ENCODE measurements around the gene AMOTL1.
"Not testable (repeated sequence)": the region's sequence is repeated elsewhere in the genome, so short reads cannot be mapped to it uniquely, and the experiment has no call there.

Gene AMOTL1

DNA sequence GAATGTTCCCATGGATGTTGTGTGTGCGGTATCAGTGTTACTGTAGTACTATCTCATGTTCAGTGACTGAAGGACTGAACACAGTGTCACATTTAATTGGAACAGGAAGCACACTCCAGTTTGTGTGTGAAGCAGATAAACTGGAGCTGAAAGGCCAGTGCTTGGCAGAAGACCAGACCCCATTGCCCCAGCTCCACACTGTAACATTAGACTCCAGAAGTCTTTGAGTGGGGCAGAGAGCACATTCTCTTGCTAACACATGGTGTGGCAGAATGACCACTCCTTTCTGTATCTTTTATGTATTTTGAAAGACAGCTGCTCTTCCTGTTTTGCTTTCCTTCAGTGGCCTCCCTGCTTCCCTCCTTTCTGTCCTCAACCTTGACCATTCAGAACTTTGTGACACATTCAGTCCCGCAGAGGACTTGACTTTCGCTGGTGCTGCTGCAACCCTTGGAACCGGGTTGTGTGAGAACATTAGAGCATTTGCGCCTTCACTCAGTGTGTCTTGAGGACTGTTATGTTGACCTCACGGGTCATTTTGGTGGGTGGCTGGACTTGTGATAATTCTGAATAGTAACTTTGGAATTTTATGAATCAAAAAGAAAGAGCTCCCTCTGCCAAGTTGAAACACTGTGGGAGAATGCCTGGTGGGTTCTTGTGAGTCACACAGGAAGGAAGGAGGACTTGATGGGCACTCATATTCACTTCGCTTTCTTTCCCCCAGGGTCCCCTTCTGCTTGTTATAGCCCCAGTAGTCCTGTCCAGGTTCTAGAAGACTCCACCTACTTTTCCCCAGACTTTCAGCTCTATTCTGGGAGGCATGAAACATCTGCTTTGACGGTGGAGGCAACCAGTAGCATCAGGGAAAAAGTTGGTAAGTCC is 26.4 kb downstream of the AMOTL1 start:
- DNase-seq: peak in 1 of 2 experiments; percentile 23

DNA sequence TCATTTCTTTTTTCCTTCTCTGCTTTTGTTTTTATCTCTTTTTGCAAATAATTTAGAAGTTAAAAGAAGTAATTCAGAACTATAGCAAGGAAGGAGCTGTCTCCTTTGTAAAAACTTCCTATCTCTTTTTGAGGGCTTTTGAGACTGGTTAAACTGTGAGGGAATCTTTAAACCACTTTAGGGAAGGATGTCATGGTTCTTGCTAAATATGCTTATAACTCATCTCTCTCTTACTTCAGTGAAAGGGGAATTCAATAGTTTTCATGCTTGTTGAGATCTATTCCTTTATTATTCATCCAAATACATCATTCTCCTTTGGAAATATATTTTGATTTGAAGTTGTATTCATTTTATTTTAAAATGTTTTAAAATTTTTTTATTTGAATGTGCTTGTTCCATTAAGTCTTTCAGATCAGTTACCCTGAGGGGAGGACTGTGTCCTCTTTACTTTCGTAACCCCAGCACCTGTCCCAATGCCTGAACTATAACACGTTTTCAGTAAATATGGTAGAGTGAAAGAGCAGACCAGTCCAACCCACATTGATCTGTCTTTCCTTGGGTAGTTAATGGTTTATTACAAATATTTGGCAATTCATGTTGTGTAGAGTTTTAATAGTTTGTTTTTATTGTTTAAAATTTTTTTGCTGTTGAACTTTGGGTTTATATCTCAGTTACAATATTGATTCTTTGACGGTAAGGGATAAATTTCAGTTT is 27.5 kb downstream of the AMOTL1 start:
- no peak for DNase-seq

- no peak for DNase-seq
Measured at GRCh38 chr11:94796190-94796580, 28.0 kb downstream of the AMOTL1 start.

DNA sequence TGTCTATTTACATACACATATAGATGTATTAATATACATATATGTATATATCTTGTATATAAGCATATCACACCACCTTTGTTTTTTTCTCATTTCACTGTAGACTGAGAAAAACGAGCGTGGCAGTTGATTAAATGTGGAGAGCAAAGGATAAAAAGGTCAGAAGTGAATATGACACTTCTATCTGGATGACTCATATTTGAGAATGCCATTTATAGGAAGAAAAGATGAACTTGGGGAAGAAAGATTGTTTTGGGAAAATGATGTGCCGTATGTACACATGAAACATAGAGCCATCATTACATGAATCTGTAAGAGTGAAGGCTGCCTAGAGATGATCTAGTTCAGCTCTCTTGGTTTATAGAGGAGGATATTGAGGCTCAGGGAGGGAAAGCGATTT is 28.7 kb downstream of the AMOTL1 start:
- DNase-seq: no peak

DNA sequence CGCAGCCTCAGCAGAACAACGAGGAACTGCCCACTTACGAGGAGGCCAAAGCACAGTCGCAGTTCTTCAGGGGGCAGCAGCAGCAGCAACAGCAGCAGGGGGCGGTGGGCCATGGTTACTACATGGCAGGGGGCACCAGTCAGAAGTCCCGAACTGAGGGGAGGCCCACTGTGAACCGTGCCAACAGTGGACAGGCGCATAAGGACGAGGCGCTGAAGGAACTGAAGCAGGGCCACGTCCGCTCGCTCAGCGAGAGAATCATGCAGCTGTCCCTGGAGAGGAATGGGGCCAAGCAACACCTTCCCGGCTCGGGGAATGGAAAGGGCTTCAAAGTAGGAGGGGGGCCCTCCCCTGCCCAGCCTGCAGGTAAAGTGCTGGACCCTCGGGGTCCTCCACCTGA is 31.6 kb downstream of the AMOTL1 start:
- no peak for DNase-seq

DNA sequence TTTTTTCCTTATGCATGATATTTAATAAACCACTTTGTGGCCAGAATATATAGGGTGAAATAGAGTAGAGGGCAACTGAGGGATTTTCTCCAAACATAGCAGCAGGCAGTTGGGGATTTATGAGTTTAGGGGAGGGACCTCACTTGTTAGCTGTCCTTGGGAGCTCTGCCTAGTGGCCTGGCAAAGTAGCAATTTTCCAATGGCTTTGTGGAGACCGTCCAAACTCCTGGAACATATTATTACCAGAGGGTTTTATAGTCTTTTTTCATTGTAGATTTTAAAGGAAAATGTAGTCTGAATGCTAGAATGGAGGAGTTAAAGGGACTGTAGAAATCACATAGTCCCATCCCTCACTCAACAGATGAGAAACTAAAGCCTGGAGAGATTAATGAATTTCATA is 32.3 kb downstream of the AMOTL1 start:
- DNase-seq: peak in 1 of 2 experiments; percentile 41

GRCh38 chr11:94801866-94802460 is 33.8 kb downstream of the AMOTL1 start:
- no peak for DNase-seq

DNA sequence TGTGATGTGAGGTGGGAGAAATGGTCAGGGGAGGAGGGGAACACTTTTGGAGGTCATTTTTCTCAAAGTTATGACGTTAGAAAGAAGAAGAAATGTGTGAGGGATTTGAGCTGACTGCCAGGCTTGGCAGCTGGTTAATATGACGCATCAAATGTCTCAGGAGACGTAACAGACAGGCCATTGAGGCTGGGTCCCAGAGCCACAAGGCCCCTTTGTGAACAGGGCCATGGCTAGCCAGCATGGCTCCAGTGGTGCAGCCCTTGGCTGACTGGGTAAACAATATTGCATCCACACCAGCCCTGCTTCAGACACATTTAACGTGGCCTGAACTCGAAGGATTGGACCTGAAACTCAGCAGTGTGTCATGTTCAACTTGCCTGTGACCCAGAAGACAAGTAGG is 34.3 kb downstream of the AMOTL1 start:
- DNase-seq: no peak

DNA sequence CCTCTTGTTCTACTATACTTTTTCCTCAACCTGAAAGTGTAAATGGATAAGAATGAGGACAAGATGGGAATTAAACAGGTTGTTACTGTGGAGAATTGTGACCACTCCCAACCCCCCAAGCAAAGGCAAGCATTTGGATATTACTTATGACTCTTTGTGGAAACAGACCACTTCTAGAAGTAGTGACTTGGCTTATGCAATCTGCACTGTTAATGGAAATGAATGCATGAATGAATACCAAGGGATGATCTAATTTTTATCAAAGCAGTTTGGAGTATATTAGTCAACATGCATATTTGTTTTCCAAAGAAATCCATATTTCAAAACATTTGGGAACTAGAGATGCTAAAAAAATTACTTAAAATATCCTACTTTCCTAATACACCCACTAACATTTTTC is 35.3 kb downstream of the AMOTL1 start:
- no peak for DNase-seq

- no peak for DNase-seq
Measured at GRCh38 chr11:94804874-94805273, 36.7 kb downstream of the AMOTL1 start.

GRCh38 chr11:94806014-94806413 is 37.9 kb downstream of the AMOTL1 start:
- DNase-seq: no peak

GRCh38 chr11:94806419-94806818 is 38.3 kb downstream of the AMOTL1 start:
- no peak for DNase-seq

DNA sequence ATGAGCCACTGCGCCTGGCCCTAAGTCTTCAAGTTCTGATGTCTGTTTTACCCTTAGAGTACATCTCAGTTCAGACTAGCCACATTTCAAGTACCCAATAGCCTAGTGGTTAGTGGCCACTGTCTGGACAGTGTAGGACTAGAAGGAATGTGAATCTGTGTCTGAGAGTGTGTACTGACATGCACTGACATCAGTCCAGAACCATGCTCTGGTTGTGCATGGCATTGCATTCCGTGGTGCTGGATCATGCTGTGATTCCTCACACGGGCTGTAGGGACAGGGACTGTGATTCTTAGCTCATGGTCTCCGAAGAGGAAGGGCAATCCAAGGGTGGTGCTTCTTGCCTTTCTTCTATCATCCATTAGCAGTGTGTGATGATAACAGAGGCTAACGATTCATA is 41.1 kb downstream of the AMOTL1 start:
- no peak for DNase-seq

- DNase-seq: not testable (repeated sequence)
Measured at GRCh38 chr11:94812724-94813720, 44.9 kb downstream of the AMOTL1 start.

GRCh38 chr11:94814272-94814976 is 46.3 kb downstream of the AMOTL1 start:
- no peak for DNase-seq

DNA sequence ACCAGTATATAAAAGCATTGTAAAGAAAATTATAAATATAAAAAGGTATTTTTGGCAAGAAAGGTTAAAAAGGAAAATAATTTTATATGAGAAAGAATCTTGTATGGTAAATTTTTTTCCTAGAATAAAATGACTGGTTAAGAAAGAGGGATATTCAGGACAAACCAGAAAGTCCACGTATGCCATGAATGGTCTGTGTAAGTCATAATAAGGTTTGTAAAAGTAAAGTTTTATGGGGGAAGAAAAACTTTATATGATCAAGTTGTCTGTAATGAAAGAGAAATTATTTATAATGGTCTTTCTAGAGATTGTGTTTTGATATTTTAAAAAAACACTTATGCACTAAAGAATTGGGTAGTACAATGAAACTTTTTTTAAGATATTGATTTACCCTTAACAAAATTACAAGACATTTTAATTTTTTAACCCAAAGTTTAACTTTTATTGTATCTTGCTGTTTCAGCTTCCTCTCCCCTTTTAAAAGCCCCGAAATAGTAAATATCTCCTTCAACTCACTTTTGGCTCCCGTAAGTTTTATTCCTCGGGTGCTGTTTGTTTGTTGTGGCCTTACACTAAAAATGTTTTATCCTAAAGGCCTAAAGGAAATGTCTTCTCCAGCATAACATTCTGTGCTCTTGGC is 47.7 kb downstream of the AMOTL1 start:
- DNase-seq: no peak

DNA sequence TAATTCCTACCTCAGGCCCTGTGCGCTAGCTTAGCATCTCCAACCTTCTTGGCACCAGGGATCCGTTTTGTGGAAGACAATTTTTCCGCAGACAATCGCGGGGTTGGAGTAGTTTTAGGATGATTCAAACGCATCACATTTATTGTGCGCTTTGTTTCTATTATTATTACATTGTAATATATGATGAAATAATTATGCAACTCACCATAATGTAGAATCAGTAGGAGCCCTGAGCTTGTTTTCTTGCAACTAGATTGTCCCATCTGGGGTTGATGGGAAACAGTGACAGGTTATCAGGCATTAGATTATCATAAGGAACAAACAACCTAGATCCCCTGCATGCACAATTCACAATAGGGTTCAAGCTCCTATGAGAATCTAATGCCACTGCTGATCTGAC is 52.3 kb downstream of the AMOTL1 start:
- no peak for DNase-seq

DNA sequence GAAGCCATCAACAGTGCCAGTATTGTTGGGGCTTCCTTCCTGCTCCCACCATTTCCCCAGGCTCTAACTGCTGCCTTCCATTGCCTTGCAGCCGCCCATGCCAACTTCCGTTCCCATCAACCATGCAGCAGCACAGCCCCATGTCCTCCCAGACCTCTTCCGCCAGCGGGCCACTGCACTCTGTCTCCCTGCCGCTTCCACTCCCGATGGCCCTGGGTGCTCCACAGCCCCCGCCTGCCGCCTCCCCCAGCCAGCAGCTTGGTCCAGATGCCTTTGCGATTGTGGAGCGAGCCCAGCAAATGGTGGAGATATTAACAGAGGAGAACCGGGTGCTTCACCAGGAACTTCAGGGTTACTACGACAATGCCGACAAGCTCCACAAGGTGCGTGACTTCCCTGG is 53.3 kb downstream of the AMOTL1 start:
- no peak for DNase-seq

DNA sequence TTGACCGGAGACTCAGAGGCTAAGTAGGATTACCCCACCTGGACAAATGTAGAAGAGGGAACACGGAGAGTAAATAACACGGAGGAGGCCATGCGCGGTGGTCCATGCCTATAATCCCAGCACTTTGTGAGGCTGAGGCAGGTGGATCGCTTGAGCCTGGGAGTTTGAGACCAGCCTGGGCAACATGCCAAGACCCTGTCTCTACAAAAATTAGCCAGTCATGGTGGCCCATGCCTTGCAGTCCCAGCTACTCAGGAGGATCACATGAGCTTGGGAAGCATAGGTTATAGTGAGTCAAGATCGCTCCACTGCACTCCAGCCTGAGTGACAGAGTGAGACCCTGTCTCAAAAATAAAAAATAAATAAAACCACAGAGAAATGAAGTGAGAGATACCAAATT is 53.9 kb downstream of the AMOTL1 start:
- no peak for DNase-seq

DNA sequence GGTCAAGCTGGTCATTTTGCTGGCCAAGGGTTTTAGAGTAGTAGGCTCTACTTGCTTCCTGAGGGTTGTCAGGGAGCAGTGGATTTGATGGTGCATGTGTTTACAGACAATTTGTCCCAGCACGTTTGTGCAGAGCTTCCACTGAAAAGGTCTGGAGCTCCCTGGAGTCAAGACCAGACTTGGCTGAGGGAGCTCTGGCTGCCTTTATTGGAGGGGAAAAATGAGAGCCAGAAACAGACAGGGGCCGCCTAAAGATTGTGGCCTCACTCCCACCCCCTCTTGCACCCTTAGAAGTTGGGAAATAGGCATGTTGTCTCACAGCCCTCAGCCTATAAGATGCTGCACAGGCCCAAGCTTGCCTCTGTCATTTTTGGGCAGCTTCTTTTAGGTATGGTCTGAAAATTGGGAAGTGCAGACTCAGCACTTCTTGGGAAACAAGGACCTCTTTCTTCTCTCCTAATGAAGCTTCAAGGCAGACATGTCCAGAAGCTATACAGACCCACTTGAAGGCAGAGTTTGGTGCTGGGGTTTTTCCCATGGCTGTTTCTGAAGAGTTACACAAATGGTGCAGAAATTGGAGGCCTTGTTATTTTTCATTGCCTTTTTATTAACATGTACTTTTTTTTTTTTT is 55.1 kb downstream of the AMOTL1 start:
- DNase-seq: no peak

GRCh38 chr11:94825031-94825430 is 56.9 kb downstream of the AMOTL1 start:
- DNase-seq: no peak
